ENCODE data around the gene EPHA4.

The EPHA4 gene

DNA sequence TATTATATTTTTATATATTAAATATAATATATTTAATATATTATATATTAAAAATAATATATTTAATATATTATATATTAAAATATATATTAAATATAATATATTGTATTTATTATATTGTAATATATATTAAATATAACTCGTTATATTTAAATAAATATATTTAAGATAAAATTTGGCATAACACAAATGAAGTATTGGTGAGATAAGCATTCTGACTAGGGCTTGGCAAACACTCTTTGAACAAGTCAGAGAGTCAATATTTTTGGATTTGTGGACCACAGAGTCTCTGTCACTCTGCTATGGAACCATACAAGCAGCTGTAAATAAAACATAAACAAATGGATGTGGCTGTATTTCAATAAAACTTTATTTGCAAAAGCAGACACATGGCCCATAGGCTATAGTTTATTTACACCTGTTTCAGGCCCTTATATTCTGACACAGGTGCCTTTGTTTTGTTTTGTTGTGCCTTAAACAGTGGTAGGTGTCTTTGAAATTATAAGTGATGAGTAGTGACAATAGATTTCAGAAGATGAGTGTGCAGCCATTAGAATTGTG lies 190.1 kb downstream of the EPHA4 start:
- DNase-seq, result no peak

GRCh38 chr2:221380686-221381085 lies 191.4 kb downstream of the EPHA4 start:
- DNase-seq, result no peak

- DNase-seq, result no peak
Measured at GRCh38 chr2:221380062-221380461, 192.0 kb downstream of the EPHA4 start.

DNA sequence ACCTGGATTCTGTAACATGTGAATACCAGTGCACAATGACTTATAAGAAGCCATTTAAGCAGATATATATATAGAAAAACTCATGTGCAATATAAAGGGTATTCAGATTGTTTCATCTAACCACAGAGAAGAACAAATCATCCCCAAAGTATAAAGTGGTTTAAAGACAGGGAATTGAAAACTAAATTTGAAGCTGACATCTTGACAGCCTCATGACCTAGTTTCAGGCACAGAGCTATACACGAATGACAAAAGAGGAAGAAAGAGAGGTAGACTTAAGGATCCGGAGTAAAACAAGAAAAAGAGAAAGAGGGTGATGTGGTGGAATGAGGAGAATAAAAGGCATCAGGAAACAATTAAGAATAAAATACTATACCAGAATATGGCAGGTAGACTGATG lies 194.5 kb downstream of the EPHA4 start:
- no peak for DNase-seq

DNA sequence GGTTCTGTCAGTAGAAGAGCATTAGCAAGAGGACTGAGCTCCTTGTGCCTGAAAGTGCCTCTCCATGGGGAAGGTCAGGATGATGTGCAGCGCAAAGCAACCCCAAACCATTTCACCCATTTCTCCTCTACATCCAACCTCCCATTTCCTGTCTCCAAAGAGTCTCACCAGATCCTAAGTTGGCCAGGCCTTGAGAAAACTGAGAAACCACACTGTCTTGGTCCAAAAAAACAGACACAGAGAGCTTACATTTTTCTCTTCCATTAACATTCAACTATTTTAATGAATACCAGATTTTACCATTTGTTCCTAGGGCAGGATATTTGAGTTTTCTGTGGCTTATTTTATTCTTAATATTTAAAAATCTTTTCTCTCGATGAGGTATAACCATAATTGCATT lies 195.0 kb downstream of the EPHA4 start:
- no peak for DNase-seq

DNA sequence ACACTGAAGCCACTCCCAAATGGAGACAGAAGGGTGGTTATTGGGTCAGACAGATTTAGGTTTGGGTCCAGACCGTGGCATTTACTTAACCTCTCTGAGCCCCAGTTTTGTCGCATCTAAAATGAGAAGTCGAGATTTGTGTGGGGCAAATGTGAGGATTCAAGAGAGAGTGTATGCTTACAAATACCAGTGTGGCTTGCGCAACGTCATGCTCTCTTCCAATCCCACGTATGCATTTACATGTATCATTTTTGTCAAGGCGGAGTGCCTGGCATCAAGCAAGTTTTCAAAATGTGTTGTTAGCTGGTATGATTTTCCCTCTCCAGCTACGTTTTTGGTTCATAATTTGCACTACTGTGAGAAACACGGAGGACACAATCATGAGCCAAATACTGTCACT lies 197.9 kb downstream of the EPHA4 start:
- DNase-seq, result no peak

GRCh38 chr2:221372907-221373306 lies 199.2 kb downstream of the EPHA4 start:
- no peak for DNase-seq

GRCh38 chr2:221372159-221372884 lies 199.8 kb downstream of the EPHA4 start:
- DNase-seq, result no peak

DNA sequence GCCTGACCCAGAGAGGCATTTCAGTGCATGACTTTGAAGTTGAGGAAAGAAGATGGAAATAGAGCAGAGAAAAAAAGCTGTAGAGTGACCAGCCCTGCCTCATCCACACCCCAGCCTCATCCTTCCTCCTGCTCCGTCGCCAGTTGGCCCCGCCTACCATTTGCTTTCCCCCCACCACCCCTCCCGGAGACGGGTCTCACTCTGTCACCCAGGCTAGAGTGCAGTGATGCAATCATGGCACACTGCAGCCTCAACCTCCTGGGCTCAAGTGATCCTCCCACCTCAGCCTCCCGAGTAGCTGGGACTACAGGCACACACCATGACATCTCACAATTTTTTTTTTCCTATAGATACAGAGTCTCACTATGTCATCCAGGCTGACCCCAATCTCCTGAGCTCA lies 200.8 kb downstream of the EPHA4 start:
- DNase-seq, result no peak

DNA sequence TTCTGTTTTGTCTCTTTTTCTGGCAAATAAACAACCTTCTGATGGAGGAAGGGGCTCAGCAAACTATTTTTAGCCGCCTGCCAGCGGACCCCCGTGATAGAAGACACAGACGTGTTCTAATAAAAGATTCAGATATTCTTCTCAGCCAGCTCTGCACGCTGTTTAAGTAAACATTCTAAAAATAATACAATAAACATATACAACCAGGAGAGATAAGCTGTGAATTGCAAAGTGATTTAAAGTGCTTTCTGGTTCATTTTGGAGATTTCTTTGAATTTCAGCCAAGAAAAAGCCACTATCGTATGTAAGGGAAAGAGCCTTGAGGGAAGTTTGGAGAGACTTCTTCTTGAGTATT lies 201.3 kb downstream of the EPHA4 start:
- no peak for DNase-seq

GRCh38 chr2:221370076-221370856 lies 201.8 kb downstream of the EPHA4 start:
- DNase-seq, result no peak
